GM21390 (cell line): ENCODE data around the gene CRPPA.
"Not testable (repeated sequence)": the region's sequence is repeated elsewhere in the genome, so short reads cannot be mapped to it uniquely, and the experiment has no call there.

ENCODE experiments used
- ATAC-seq: cut with Tn5 transposase; IDR thresholded peaks from one replicate; pipeline ENCODE4 v1.9.1; 2021; ENCODE audit not compliant: unreplicated experiment

CRPPA gene

DNA sequence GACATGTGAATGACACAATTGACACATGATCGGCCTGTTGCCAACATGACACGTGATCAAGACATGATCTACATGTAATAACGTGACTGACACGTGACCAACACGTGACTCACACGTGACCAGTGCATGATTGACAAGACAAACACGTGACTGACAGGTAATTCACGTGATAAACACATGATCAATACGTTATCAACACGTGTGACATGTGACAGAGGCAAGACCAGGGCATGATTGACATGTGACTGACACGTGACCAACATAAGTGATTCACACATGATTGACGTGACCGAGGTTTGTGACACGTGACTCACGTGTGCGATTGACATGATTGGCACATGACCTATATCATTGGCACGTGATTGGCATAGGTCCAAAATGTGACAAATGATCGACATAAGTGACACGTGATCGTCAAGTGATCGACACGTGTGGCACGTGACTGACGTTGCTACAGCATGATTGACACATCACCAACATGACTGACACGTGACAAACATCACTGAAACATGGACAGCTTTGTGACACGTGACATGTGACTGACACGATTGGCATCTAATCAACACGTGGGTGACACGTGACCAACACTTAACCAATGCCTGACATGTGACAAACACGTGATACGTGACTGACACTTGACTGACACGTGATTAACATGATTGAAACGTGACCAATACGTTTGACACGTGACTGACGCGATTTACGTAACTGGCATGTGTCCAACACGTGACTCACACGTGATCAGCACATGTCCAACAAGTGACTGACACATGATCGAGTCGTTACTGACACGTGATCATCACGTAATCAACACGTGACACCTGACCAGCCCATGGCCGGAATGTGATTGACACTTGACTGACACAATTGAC lies 23.0 kb downstream of the CRPPA start:
- no peak for ATAC-seq

DNA sequence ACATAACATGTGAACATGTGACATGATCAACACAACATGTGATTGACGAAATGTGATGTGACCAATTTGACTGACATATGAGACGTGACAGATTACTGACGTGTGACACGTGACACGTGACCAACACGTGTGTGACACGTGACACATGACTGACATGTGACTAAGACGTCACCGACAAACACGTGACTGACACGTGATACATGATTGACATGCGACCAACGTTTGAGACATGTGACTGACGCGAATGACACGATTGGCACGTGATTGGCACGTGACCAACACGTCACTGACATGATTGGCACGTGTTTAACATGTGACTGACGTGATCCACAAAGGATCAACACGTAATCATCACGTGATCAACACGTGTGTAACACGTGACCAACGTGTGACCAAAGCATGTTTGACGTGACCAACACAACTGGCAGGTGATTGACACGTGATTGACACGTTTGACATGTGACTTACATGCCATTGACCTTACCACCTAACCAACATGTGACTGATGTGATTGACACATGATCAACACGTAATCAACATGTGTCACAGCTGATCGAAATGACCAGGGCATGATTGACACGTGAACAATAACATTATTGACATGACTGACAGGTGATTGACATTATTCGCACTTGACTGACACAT lies 23.7 kb downstream of the CRPPA start:
- no peak for ATAC-seq

DNA sequence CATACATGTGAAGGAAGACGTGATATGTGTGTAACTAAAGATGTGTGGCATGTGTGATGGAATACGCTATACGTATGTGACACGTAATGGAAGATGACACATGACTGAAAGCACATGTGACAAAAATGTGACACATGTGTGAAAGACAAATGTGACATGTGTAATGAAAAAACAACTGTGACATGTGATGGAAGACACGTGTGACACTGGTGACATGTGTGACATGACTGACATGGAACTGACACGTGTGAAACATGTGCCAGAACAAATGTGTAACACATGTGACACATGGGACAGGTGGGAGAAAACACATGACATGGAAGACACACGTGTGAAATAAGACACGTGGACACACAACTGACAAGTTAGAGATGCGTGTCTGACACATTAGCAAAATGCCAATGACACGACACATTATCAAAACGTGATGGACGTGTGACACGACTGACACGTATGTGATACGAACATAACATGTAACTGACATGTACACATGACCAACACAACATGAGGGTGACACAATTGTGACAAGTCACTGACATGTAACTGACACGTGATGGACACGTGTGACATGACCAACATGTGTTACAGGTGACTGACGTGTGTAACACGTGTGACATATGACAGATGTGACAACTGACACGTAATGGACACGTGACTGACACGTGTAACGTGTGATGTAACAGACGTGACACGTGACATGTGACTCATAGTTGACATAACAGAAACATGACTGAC lies 24.4 kb downstream of the CRPPA start:
- ATAC-seq = no peak

DNA sequence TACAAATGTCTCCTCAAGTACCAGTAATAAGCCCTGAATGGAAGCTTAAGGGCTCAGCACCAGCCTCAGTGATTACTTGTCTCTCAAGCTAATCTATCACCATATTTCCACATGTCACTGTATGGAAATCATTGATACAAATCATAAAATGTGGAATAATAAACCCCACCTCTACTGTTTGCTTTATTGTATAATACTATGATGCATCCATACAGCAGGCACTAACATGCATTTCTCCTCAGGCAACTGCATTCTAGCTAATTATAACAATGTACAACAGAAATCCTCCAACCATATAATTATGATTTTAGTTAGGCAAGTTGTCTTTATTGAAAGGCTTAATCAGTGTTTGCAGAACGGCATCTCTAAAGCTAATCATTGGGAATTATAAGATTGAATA lies 26.2 kb downstream of the CRPPA start:
- no peak for ATAC-seq

DNA sequence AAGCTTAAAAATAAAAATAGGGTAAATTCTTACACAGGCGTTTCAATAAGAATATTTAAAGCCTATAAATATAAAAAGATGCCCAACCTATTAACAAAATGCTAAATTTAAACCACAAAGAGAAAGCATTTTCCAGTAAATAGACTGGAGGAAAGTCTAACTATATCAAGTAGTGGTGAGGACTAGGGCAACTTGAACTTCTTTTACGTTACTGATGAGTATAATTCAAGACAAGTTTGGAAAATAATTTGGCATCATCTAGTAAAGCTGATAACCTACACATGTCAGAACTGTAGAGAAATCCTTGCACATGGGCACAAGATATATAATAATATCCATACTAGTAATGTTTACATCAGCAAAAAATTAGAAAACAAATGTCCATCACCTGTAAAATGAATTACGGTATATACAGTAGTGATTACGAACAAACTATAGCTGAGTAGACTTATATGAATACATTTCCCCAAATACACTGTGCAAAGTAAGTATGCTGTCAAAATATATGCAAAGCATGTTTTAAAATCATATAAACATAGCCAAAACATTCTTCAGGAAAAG lies 27.4 kb downstream of the CRPPA start:
- ATAC-seq = no peak

DNA sequence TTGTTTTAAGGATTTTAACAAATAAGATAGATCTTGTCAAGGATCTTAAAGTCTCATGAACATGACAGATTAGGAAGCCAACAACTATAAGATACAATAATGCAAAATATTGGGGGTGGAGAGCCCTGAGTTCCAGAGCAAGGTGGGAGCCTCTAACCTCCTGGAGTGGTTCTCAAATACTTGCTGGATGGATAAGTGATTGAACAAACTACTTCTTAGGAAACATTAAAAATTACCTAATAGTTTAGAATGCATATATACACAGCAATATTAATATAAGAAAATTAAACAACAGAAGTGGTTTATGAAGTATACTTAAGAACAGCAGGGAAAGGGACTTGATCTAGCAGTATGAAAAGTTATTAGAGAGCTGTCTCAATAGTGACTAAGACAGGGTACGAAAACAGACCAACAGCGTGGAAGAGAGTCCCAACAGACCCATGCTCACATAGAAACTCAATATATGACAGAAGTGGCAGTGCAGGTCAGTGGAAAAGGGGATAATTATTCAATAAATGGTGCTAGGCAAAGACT lies 28.3 kb downstream of the CRPPA start:
- ATAC-seq = no peak

DNA sequence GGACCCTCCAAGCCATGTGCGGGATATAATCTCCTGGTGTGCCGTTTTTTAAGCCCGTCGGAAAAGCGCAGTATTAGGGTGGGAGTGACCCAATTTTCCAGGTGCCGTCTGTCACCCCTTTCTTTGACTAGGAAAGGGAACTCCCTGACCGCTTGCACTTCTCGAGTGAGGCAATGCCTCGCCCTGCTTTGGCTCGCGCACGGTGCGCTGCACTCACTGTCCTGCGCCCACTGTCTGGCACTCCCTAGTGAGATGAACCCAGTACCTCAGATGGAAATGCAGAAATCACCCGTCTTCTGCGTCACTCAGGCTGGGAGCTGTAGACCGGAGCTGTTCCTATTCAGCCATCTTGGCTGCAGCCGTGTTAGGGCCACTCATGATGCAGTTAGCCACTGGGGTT lies 37.6 kb downstream of the CRPPA start:
- not testable (repeated sequence) for ATAC-seq

DNA sequence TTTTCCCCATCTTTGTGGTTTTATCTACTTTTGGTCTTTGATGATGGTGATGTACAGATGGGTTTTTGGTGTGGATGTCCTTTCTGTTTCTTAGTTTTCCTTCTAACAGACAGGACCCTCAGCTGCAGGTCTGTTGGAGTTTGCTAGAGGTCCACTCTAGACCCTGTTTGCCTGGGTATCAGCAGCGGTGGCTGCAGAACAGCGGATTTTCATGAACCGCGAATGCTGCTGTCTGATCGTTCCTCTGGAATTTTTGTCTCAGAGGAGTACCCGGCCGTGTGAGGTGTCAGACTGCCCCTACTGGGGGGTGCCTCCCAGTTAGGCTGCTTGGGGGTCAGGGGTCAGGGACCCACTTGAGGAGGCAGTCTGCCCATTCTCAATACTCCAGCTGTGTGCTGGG lies 38.2 kb downstream of the CRPPA start:
- not testable (repeated sequence) for ATAC-seq
